ENCODE measurements around the gene SEMA3A.

Gene SEMA3A

DNA sequence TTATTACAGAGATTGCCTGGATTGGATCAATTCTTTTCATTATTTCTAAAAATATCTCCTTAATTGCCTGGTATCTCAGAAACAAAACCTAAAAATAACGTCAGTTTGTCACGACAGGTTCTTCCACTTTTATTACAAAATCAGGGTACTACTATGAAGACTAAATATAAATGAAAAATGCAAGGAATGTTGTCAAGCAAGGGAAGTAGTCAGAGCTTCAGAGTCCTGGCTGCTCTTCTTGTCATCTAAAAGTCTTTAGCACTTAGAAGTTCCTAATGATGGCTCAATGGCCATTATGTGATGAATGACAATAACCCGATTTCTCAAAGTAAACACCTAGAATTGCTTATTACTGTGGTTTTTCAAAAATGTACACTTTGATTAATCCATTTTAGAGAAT, 192.2 kb downstream of the SEMA3A start:
- no peak for DNase-seq

DNA sequence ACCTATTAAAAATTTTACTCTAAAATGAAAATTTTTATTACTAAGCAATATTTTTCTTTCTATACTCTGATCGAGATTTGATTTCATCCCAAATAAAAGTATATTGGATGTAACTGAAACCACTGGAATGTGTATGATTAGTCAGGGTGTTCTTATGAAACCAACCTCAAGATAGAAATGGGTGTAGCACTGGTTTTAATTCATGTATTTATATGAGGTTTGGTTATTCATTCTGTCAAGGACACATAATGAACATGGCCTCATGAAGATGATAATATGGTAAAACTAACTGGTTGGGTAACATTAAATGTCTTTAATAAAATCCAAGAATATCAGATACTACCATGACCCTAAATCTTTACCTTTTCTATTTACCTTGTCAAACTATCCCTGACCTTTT, 197.7 kb downstream of the SEMA3A start:
- DNase-seq: no peak

DNA sequence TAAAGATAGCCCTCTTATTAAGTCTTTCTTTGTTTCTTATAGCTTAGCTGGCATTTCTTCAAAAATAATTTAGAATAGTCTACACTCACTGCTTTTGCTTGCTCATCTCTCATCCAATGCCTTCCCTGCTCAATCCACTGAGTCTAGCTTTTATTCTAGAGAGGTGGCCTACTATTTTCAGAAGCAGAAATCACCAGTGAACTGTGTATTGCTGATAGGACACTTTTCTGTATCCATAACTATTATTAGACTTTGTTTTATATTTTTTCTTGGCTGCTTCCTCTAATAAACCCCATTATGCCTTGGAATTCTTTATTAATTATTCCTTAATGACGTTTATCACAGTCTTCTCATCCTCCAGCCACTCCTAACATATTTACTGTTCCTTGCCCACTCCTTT, 206.8 kb downstream of the SEMA3A start:
- DNase-seq: no peak

DNA sequence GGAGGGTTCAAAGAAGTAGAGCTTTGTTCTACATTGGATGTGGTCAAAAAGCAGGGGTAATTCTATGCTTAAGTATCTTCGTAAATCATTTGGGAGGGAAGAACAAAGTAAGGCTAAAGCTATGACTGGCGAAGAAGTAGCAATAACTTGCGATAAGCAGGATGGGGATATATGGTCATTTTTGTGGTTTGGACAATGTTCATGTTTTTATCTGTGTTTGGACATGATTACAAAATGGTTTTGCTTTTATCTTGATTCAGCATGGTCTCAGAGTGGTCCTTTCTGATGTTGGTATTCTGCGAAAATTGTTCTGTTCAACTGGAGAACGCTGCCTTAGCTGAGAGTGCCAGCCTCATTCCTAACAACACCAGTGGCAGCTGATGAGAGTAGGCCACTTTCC, 208.8 kb downstream of the SEMA3A start:
- DNase-seq: no peak

DNA sequence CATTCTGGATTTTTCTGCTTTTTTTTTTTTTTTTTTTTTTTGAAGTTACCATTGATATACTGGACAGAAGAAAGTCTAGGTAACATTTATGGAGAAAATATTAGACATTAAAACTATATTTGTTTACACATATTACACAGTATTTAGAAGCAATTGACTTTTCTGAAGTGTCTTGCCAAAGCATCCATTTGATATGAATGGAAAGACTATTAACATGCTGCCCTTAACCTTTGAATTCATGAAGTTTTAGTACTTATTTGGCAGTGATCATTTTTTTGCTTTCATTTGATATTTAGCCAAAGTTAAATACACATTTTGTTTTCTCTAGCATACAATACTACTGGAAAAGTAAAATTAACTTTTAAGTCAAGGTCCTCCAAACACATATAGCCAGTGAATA, 210.0 kb downstream of the SEMA3A start:
- DNase-seq: no peak

DNA sequence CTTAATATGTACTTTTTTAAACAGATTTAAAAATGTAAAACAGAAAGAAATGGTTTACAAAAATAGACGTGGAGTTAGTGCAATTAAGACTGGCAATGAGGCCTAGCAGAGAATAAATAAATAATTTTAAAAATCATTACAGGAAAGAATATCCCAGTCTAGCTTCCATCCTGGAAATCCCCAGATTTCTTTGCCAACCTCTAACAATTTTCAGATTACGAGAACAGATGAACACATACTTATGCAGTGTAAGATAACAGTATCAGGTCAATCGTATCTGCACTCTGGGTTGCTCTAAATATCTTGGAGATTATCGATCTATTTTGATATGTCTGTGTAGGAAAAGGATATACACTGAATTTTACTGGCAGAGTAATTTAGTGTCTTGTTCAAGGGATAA, 210.5 kb downstream of the SEMA3A start:
- DNase-seq: no peak

DNA sequence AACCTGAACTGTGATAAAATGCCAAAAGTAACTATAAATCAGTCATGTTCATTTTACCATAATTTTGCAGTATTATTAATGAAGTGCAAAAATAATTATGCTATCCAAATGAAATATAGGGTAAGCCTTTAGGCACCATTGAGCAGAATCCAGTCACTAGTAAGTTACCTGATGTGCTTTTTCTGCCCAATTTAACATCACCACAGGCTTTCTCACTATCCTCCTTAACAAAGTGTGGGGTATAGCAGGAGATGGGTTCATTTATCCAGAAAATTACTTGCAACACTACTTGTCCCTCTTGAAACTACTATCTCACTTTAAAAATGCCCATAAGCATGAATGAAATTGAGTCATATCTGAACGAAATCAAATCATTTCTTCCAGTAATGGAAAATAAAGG, 211.0 kb downstream of the SEMA3A start:
- DNase-seq: no peak

DNA sequence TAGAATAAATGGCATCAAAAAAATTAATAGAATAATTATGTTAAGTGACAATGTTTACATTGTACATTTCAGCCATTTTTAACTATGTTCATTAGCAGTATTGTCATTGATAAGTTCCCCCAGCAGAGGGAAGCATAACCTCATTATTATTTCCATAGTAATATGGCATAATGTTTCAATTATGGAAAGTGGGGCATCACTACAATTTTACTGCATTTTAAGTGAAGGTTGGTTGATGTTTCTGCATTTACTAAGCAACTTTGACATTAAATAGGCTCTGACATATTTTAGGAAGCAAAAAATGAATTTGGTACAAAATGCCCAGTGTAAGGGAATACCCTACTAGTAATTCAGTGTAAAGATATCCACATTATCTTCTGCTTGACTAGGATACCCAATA, 218.3 kb downstream of the SEMA3A start:
- DNase-seq: peak; percentile 26

DNA sequence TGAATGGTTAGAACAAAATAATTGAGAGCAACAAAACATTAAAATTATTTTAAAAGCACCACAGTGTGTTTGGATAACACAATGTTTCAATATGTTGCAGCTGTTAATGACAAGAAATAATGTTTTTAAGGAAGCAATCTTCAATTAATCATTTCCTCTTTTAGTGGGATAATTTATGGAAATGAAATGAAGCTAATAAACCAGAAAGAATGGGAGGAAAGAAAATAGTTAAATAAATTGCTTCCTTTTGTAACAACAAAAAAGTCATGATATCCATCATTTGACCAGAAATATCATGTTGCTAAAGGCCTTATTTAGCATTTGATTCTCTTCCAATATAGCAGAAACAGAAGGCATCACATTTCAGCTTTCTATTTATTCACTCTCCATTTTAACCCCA, 224.5 kb downstream of the SEMA3A start:
- DNase-seq: no peak

DNA sequence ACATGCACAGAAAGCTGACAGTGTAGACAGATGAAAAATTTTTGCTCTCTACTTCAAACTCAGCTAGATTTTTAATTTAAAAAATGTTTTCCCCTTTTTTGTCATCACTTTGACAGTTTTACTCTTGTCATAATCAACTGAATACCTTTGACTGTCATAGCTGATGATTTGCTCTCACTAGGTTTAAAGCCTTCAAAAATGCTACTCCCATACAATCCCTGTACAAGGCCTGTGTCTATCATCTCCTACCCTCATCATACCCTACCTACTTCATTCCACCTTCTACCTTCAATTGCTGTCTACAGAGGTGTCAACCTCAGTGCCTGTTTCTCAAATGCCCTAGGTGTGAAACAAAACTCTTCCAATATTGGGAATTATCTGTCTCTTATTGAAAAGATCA, 230.3 kb downstream of the SEMA3A start:
- DNase-seq: no peak

DNA sequence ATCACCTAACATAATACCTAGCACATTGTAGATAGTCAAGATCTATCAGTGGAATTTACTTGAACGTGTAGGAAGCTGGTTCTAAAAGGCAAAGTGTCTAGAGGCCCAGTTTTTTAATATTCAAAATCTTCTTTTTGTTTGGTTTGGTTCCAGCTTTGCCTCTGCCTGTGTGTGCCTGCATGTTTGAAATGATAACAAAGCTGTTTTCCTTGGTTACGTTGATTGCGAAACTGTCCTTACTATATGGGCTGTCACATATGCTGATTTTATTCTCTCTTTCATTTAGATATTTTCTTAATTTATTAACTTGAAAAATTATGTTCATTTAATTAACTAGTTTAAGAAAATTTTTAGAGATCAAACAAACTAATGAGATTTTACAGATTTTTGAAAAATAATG, 237.3 kb downstream of the SEMA3A start:
- DNase-seq: no peak

DNA sequence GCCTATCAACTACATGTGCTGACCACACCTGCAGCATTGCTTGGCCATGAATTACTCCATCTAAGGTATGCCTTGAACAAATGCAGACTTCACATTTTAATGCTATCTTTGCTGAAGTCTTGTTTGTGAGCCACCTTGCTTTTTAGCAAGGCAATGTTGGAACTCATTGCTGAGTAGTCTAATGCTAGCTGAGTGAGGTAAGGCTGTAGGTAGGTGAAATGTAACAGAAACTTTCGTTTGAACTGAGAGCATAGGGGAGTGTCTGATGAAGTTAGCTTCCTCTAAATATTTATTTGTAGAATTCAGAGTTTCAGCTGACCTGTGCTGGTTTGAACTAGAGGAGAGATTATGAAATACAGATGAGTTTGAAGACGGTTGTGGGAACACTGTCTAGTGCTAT, 238.5 kb downstream of the SEMA3A start:
- DNase-seq: no peak

DNA sequence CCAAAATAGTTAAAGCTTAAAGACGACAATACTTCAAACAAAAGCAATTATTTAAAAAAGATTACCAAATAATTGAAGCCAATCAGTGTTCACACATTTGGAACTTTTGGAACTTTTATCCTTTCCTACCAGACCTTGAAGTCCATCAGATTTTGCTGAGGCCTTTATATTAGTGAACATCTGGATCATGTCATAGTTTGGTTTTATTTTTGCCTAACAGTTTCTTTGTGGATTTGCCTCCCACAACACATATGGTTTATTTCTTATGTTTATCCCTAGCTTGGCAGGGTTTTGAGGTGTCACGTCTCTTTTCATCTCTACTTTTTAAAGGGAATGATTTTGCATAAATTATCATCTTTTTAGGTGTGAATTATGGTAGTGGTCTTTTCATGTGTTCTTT, 242.4 kb downstream of the SEMA3A start:
- no peak for DNase-seq

DNA sequence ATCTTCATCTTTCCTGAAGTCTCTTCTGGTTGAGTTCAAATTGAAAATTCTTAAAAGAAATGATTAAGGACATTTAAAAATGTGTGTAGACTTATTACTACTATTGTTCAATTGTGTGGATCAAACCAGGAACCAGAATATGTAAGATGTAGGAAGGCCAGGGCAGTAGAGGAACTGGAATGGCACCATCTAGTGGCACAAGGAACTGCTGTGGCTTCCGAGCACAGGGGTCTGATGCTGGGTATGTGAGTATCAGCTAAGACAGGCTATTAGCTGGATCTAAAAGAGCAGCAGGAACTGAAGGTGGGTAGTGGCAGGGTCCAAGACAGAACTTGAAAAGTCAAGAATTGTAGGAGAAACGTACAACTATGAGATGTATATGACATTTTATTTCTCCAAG, 247.3 kb downstream of the SEMA3A start:
- no peak for DNase-seq

DNA sequence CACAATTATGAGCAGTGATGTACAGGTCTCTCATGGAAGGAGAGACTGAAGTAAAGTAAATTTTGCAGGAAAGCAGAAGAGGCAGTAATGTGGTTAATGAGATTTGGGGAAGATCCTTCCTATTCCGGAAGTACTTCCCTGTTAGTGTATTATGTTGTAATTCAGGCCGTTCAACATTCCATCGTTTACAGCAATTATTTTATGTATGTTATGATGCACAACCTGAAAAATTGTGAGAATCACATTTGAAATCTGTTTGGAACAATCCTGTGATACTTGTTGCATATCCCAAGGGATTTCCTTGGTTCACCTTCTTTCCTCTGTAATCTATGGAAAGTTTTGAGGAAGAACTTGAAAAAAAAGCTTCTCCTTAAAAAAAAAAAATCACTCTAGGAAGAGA, 247.8 kb downstream of the SEMA3A start:
- DNase-seq: no peak

DNA sequence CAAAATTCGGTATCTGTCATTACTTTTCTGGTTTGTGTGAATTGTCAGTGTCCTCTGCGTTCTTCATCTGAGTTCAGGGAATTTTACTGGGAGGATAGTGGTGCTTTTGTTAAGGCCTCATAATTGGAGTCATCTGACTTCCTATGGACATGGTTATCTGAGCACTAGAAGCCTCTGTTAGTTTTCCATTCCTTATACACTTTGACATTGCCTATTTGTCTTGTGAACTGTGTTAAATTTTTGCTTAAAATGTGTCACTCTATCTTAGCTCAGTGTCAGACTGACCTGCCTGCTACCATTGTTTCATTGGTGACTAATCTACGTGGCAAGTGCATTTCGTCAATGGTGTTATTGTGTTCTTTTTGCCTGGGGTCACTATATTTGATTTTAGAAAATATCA, 253.3 kb downstream of the SEMA3A start:
- DNase-seq: no peak

DNA sequence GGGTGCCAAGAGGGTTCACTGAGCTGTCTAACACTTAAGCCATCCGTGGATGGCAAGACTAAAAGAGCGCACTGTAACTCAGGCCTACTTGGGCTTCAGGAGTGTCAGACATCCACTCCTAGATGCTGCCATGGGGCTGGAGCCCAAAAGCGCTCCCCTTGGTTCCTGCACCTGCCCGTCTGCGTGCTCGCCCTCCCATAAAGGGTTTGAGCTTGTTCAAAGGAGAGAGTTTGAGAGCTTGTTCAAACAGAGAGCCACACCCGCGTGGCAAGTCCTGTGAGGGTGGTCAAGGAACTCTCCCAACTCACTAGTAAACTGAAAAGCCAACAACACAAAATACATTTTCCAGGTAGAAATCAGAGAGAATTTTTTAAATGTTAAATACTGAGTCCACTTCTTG, 256.7 kb downstream of the SEMA3A start:
- no peak for DNase-seq

DNA sequence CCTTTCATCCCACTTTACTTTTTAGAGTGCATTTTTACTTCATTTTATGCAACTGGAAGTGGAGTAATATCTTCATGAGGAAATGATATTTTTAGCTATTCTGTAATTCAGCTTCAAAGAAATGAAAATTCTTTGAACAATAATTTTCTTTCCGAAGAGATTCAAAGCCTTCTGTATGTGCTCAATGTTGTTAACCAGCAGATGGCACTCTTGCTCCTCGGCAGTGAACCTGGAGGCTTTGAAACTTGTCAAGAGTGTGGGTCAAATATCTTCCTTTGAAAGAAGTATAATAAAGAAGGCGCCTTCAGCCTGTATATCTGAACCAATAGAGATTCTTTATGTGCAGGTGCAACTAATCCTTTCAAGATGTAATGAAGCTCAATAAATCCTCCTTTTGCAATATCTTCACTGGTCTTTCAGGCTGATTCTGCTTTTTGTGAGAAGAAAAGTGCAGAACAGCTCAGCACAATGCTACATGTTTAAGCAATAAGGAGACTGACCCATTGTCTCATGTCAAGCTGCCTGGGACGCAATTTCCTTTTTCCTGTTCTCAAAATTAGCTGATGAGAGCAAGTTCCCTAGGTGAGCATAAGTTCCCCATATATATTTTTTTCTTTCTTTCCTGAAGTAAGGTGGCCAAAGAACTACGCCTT, 258.4 kb downstream of the SEMA3A start:
- DNase-seq: peak; percentile 24

DNA sequence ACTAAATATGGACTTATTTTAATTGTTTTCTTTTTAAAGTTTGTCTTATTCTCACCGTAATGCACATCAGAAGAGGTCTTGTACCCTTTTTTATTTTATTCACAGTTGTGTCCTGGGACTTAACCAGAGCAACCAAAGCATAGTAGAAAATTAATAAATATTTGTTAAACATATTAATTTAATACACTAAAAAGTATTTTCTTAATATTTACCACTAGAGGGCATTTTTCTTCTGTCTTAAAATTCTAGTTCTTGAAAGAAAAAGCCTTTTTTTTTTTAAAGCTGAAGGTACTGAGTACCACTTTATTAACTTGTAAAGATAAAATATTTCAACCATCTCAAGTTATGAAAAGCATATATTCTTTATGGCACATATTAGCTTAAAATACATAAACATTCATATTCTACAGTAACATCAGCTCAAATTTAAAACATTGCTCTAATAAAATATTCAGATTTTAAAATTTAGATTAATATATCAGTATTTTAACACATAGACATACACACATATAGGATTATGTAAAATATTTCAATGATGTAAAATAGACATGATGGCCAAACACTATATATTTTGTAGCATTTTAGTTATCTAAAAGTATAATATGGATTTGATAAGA, 260.4 kb downstream of the SEMA3A start:
- DNase-seq: no peak

DNA sequence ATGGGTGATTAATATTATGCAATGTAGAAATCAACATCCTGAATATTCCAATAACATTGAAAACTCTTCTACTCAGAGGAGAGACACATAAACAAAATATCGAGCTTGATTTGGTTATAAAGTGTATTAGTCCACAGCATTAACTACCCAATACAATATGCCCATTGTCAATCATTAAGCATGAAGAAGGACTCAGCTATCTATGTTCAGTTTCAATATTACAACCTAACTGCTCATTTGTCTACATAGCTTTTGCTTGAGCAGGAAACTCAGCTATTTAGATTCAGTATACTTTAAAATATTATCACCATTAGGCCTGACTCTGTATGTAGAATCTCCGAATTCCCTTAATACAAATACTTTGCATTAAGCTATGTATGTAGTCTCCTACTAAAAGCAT, 262.6 kb downstream of the SEMA3A start:
- no peak for DNase-seq

DNA sequence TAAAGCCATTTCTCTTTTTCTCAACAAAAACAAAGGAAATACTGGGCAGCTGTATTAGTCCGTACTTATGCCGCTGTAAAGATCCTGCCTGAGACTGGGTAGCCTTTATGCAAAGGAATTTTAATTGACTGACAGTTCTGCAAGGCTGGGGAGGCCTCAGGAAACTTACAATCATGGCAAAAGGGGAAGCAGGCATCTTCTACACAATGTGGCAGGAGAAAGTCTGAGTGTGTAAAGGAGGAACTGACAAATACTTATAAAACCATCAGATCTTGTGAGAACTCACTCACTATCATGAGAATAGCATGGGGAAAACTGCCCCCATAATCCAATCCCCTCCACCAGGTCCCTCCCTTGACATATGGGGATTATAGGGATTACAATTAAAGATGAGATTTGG, 264.3 kb downstream of the SEMA3A start:
- no peak for DNase-seq

DNA sequence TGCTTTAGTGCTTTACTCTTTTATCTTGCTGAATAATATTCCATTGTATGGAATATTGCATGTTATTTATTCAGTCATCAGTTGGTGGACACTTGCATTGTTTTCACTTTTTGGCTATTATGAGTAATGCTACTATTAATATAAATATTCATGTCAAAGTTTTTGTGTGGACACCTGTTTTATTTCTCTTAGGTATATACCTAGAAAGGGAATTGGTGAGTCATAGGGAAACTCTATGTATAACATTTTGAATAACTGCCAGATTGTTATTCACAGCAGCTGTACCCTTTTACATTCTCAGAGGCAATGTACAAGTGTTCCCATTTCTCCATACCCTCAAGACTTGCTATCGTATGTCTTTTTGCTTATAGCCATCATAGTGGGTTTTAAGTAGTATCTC, 268.7 kb downstream of the SEMA3A start:
- no peak for DNase-seq

DNA sequence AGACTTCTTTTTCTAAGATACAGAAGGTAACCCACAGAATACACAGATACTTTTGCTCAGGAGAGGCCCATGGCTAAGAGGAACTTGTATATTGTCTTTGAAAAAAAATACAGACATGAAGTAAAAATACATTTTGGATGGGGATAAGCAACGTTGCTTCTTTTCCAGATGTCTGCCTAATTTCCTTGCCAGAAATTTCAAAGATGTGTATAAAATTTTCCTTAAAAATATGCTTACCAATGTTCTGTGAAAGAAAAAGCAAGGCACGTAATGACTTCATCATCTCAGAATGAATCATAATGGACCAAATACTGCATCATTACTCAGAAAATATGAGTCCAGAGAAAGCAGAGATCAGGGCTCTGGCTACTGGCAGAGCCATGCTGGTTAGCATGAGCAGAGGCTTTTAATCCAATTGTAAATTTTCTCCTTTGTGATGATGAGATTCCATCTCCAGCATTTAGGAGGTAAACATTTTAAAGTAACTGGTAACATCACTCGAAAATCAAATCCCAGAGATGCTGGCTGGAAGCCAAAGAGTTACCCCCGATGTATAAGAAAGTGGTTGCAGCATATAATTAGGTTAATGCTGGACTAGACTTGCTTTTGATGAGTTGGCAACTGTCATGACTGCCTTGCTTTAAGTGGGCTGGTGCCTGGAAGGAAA, 272.5 kb downstream of the SEMA3A start:
- peak; percentile 18 for DNase-seq

DNA sequence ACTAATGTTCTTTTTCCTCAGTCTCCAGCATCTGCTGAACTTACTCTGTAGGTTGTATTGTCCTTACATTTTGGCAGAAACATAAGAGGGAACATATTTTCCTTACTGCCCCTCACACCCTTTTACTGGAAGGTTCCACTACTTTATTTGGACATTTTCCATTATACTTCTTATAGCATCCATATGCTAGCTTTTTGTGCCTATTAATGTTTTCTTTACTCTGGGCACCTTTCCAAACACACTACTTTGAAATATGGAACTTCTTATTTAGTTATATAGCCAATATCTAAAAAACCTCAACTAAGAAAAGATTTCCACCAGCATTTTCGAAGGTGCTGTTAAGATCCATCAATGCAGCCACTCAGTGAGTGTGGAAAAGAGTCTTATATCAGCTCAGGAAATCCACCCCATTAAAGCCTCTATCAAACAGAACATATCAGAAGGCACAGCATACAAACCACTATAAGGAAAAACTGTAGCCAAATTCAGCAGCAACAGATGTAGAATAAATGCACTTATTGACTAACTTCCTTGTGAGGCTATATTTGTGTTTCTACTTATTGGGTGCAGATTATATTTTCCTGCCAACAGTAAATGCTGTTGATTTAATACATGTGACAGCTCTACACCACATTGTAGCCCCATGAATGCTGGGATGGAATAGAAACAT, 273.2 kb downstream of the SEMA3A start:
- no peak for DNase-seq
